ENCODE measurements around the gene CX3CR1.

GRCh38 chr3:39318301-39318700 is 38.5 kb upstream of the CX3CR1 start:
- TF ChIP-seq FOXA1 (IDR thresholded peaks at IDR 0.05) (no peak), BHLHE40 (IDR thresholded peaks at IDR 0.05; ENCODE audit: borderline replicate concordance) (no peak), ZNF384 (IDR thresholded peaks at IDR 0.05) (no peak), SP1 (IDR thresholded peaks at IDR 0.05) (no peak), FOXM1 (IDR thresholded peaks at IDR 0.05; ENCODE audit: borderline replicate concordance) (no peak), PKNOX1 (IDR thresholded peaks at IDR 0.05) (no peak), ELF4 (IDR thresholded peaks at IDR 0.05) (no peak), FOXK2 (IDR thresholded peaks at IDR 0.05) (no peak), SUZ12 (IDR thresholded peaks at IDR 0.05) (no peak), HDGF (IDR thresholded peaks at IDR 0.05; ENCODE audit: borderline replicate concordance) (no peak), TARDBP (IDR thresholded peaks at IDR 0.05) (no peak), NFRKB (IDR thresholded peaks at IDR 0.05) (no peak), L3MBTL2 (conservative IDR thresholded peaks at IDR 0.05) (no peak), LEF1 (IDR thresholded peaks at IDR 0.05; ENCODE audit: borderline replicate concordance) (no peak)
